ENCODE measurements around the gene SAMSN1.

The SAMSN1 gene

GRCh38 chr21:14523234-14523633, 22.9 kb downstream of the SAMSN1 start:
- Histone ChIP-seq H3K27me3 (ENCODE audit: insufficient read depth, low read depth) (no peaks in the 10 kb centered on the region), H4K20me1 (ENCODE audit: insufficient read depth) (no peaks in the 10 kb centered on the region), H3K4me3 (IDR thresholded peaks at IDR 0.05; ENCODE audit: insufficient read depth, low read depth, low read length) (no peak overlapping the region), H3K79me2 (ENCODE audit: insufficient read depth, low read depth) (no peaks in the 10 kb centered on the region), H3K9ac (no peak overlapping the region), H3K36me3 (ENCODE audit: insufficient read depth) (no peaks in the 10 kb centered on the region), H3K27ac (no peak overlapping the region; the same call in 1 of the 2 replicates), H3K4me1 (ENCODE audit: low read depth, poor library complexity, severe bottlenecking) (peaks cover 25% of the 10 kb centered on the region), H2AFZ (ENCODE audit: low read depth) (no peak overlapping the region), H3K4me2 (peak overlapping the region; percentile 26)
- no peak for TF ChIP-seq CTCF (conservative IDR thresholded peaks at IDR 0.05; ENCODE audit: low read depth, low read length)

- H3K9ac ChIP-seq: no peak overlapping the region
- H3K27ac ChIP-seq: no peak overlapping the region
- H3K27me3 ChIP-seq (ENCODE audit: insufficient read depth, low read depth): no peaks in the 10 kb centered on the region
- peaks cover 25% of the 10 kb centered on the region for H3K4me1 ChIP-seq (ENCODE audit: low read depth, poor library complexity, severe bottlenecking)
- no peak overlapping the region for H3K4me3 ChIP-seq (IDR thresholded peaks at IDR 0.05; ENCODE audit: insufficient read depth, low read depth, low read length)
- peak overlapping the region; percentile 26; the same call in 1 of the 2 replicates for H3K4me2 ChIP-seq
- no peaks in the 10 kb centered on the region for H4K20me1 ChIP-seq (ENCODE audit: insufficient read depth)
- H2AFZ ChIP-seq (ENCODE audit: low read depth): no peak overlapping the region
- H3K36me3 ChIP-seq (ENCODE audit: insufficient read depth): no peaks in the 10 kb centered on the region
- H3K79me2 ChIP-seq (ENCODE audit: insufficient read depth, low read depth): no peaks in the 10 kb centered on the region
- TF ChIP-seq CTCF (conservative IDR thresholded peaks at IDR 0.05; ENCODE audit: low read depth, low read length): no peak
These were observed 23.4 kb downstream of the SAMSN1 start for GRCh38 chr21:14522736-14523135.

- Histone ChIP-seq H4K20me1 (ENCODE audit: insufficient read depth) (no peaks in the 10 kb centered on the region), H3K4me1 (ENCODE audit: low read depth, poor library complexity, severe bottlenecking) (peaks cover 25% of the 10 kb centered on the region), H3K27me3 (ENCODE audit: insufficient read depth, low read depth) (no peaks in the 10 kb centered on the region), H3K36me3 (ENCODE audit: insufficient read depth) (no peaks in the 10 kb centered on the region), H3K27ac (no peak overlapping the region), H3K79me2 (ENCODE audit: insufficient read depth, low read depth) (no peaks in the 10 kb centered on the region), H3K9ac (no peak overlapping the region), H2AFZ (ENCODE audit: low read depth) (no peak overlapping the region), H3K4me3 (IDR thresholded peaks at IDR 0.05; ENCODE audit: insufficient read depth, low read depth, low read length) (no peak overlapping the region), H3K4me2 (no peak overlapping the region)
- no peak for TF ChIP-seq CTCF (conservative IDR thresholded peaks at IDR 0.05; ENCODE audit: low read depth, low read length)
These were observed 25.6 kb downstream of the SAMSN1 start for GRCh38 chr21:14520535-14520934.

GRCh38 chr21:14519000-14519399, 27.1 kb downstream of the SAMSN1 start:
- Histone ChIP-seq H3K4me1 (ENCODE audit: low read depth, poor library complexity, severe bottlenecking) (peaks cover 20% of the 10 kb centered on the region), H3K27ac (no peak overlapping the region)

More at GRCh38 chr21:14519000-14519399, 27.1 kb downstream of the SAMSN1 start:
- no peak overlapping the region for H3K4me2 ChIP-seq
- H2AFZ ChIP-seq (ENCODE audit: low read depth): no peak overlapping the region
- no peaks in the 10 kb centered on the region for H3K79me2 ChIP-seq (ENCODE audit: insufficient read depth, low read depth)
- no peak overlapping the region for H3K9ac ChIP-seq
- TF ChIP-seq CTCF (conservative IDR thresholded peaks at IDR 0.05; ENCODE audit: low read depth, low read length): no peak
- H3K27me3 ChIP-seq (ENCODE audit: insufficient read depth, low read depth): no peaks in the 10 kb centered on the region
- no peaks in the 10 kb centered on the region for H3K36me3 ChIP-seq (ENCODE audit: insufficient read depth)
- H4K20me1 ChIP-seq (ENCODE audit: insufficient read depth): no peaks in the 10 kb centered on the region
- H3K4me3 ChIP-seq (IDR thresholded peaks at IDR 0.05; ENCODE audit: insufficient read depth, low read depth, low read length): no peak overlapping the region

Data from KMS-11 (cell line).